Measurements from ENCODE around the gene UBA1.

The UBA1 gene

GRCh38 chrX:47175588-47175980 lies 18.0 kb upstream of the UBA1 start:
- no peak for DNase-seq (ENCODE audit: extremely low read depth, low read depth)
- no peak for TF ChIP-seq CTCF (IDR thresholded peaks at IDR 0.05; ENCODE audit: low read depth, low read length)

- no peak for DNase-seq (ENCODE audit: extremely low read depth, low read depth)
- no peak for TF ChIP-seq CTCF (IDR thresholded peaks at IDR 0.05; ENCODE audit: low read depth, low read length)
These were observed 17.4 kb upstream of the UBA1 start for GRCh38 chrX:47176101-47176740.

GRCh38 chrX:47177079-47177478 lies 16.6 kb upstream of the UBA1 start:
- no peak for TF ChIP-seq CTCF (IDR thresholded peaks at IDR 0.05; ENCODE audit: low read depth, low read length)

GRCh38 chrX:47178337-47178736 lies 15.3 kb upstream of the UBA1 start:
- DNase-seq (ENCODE audit: extremely low read depth, low read depth), result no peak
- no peak for TF ChIP-seq CTCF (IDR thresholded peaks at IDR 0.05; ENCODE audit: low read depth, low read length)

More at GRCh38 chrX:47177079-47177478, 16.6 kb upstream of the UBA1 start:
- no peak for DNase-seq (ENCODE audit: extremely low read depth, low read depth)

GRCh38 chrX:47179221-47179927 lies 14.3 kb upstream of the UBA1 start:
- no peak for TF ChIP-seq CTCF (IDR thresholded peaks at IDR 0.05; ENCODE audit: low read depth, low read length)
- DNase-seq (ENCODE audit: extremely low read depth, low read depth), result no peak

- no peak for TF ChIP-seq CTCF (IDR thresholded peaks at IDR 0.05; ENCODE audit: low read depth, low read length)
- DNase-seq (ENCODE audit: extremely low read depth, low read depth), result no peak
These were observed 13.7 kb upstream of the UBA1 start for GRCh38 chrX:47179928-47180255.

- DNase-seq (ENCODE audit: extremely low read depth, low read depth), result no peak
- no peak for TF ChIP-seq CTCF (IDR thresholded peaks at IDR 0.05; ENCODE audit: low read depth, low read length)
These were observed 13.3 kb upstream of the UBA1 start for GRCh38 chrX:47180346-47180745.

Data from AG09319 (cell line).